Tibial nerve (tissue), 4 donors: ENCODE results near the gene ZNF835.

ENCODE experiments used
- CTCF ChIP-seq, 5 experiments: fragments of 200-600 bp in 3 of 5; fragments of 450-650 bp in 2 of 5; sonication (generic) in 3 of 5; IDR thresholded peaks; one replicate each; pipeline ENCODE4 v1.5.1; 2016 to 2019; ENCODE audit warnings: antibody characterized with exemption in 5 of 5, mild to moderate bottlenecking in 3 of 5, moderate library complexity in 2 of 5
- EP300 ChIP-seq, 2 donors: sonication (generic); formaldehyde crosslinking; IDR thresholded peaks; one replicate each; pipeline ENCODE4 v1.6.1; 2017; ENCODE audit warnings: antibody characterized with exemption in 2 of 2, mild to moderate bottlenecking in 1 of 2
- POLR2A ChIP-seq, 2 donors: fragments of 450-650 bp; IDR thresholded peaks; one replicate each; pipeline ENCODE4 v1.6.1; 2017; ENCODE audit warnings: antibody characterized with exemption in 2 of 2, mild to moderate bottlenecking in 2 of 2, moderate library complexity in 2 of 2

- TF ChIP-seq CTCF (IDR thresholded peaks at IDR 0.05): no peak
- TF ChIP-seq POLR2A (IDR thresholded peaks at IDR 0.05): no peak
- TF ChIP-seq EP300 (IDR thresholded peaks at IDR 0.05): no peak
These were observed 32.3 kb downstream of the ZNF835 start for GRCh38 chr19:56639217-56639616.
